Endometrium (tissue), 2 donors: ENCODE data around the gene KIF3A.

ENCODE experiments used
- FAIRE-seq: peaks from 2 replicates; lab custom pipeline; 2012; peaks lifted over from hg19 to GRCh38; lab: Jason Lieb, UNC
- donor health status: control.
- donor health status: control.

The KIF3A gene

GRCh38 chr5:132770476-132771159 is 33.3 kb upstream of the KIF3A start:
- FAIRE-seq: no peak

GRCh38 chr5:132768485-132768868 is 31.1 kb upstream of the KIF3A start:
- FAIRE-seq: no peak

GRCh38 chr5:132767150-132767549 is 29.8 kb upstream of the KIF3A start:
- FAIRE-seq: no peak

- FAIRE-seq: no peak
Measured at GRCh38 chr5:132766806-132767055, 29.4 kb upstream of the KIF3A start.

GRCh38 chr5:132766020-132766805 is 28.9 kb upstream of the KIF3A start:
- no peak for FAIRE-seq

GRCh38 chr5:132765311-132766019 is 28.1 kb upstream of the KIF3A start:
- no peak for FAIRE-seq

GRCh38 chr5:132764671-132765238 is 27.4 kb upstream of the KIF3A start:
- FAIRE-seq: no peak

- FAIRE-seq: no peak
Measured at GRCh38 chr5:132764051-132764450, 26.7 kb upstream of the KIF3A start.

GRCh38 chr5:132763181-132764036 is 26.1 kb upstream of the KIF3A start:
- no peak for FAIRE-seq

GRCh38 chr5:132762246-132763000 is 25.1 kb upstream of the KIF3A start:
- no peak for FAIRE-seq

- no peak for FAIRE-seq
Measured at GRCh38 chr5:132761321-132762240, 24.2 kb upstream of the KIF3A start.

- no peak for FAIRE-seq
Measured at GRCh38 chr5:132760601-132761317, 23.4 kb upstream of the KIF3A start.

GRCh38 chr5:132760049-132760420 is 22.7 kb upstream of the KIF3A start:
- no peak for FAIRE-seq

GRCh38 chr5:132759114-132760048 is 22.0 kb upstream of the KIF3A start:
- FAIRE-seq: no peak

- FAIRE-seq: no peak
Measured at GRCh38 chr5:132758451-132758850, 21.1 kb upstream of the KIF3A start.

- FAIRE-seq: no peak
Measured at GRCh38 chr5:132756542-132756941, 19.2 kb upstream of the KIF3A start.

- no peak for FAIRE-seq
Measured at GRCh38 chr5:132754947-132755346, 17.6 kb upstream of the KIF3A start.

- no peak for FAIRE-seq
Measured at GRCh38 chr5:132754111-132754510, 16.8 kb upstream of the KIF3A start.
